HepG2 (cell line): ENCODE results near the gene ATP6V0A1. TPM values are rescaled to one million over a fixed set of nuclear protein-coding genes. Genes with fewer than 3 reads are reported as not detected.

Experiments
- CEBPG ChIP-seq: IDR thresholded peaks from 2 replicates; pipeline ENCODE4 v1.6.1; 2016
- ISL2 ChIP-seq: sonication (generic); formaldehyde crosslinking; IDR thresholded peaks from 2 replicates; pipeline ENCODE4 v1.5.0; 2020; ENCODE audit warnings: missing genetic modification reagents
- MEF2D ChIP-seq: sonication (generic); formaldehyde crosslinking; IDR thresholded peaks from 2 replicates; pipeline ENCODE4 v1.5.1; 2020; ENCODE audit warnings: mild to moderate bottlenecking, missing genetic modification reagents
- NR2C2 ChIP-seq: sonication (generic); formaldehyde crosslinking; IDR thresholded peaks from 2 replicates; pipeline ENCODE4 v1.4.0; 2020; ENCODE audit warnings: missing genetic modification reagents, mild to moderate bottlenecking, moderate library complexity, borderline replicate concordance
- PAWR ChIP-seq: sonication (generic); formaldehyde crosslinking; IDR thresholded peaks from 2 replicates; pipeline ENCODE4 v1.4.0; 2020; ENCODE audit warnings: missing genetic modification reagents, mild to moderate bottlenecking, borderline replicate concordance
- PRMT3 ChIP-seq: sonication (generic); formaldehyde crosslinking; IDR thresholded peaks from 2 replicates; pipeline ENCODE4 v1.8.1; 2022; ENCODE audit warnings: low read depth, mild to moderate bottlenecking, moderate library complexity, missing genetic modification reagents, borderline replicate concordance
- U2AF1 ChIP-seq: fragments of 200-400 bp; formaldehyde crosslinking; optimal IDR thresholded peaks from 2 replicates; pipeline ENCODE3; 2017; ENCODE audit warnings: mild to moderate bottlenecking, low read depth, low read length
- XRCC5 ChIP-seq: fragments of 200-400 bp; formaldehyde crosslinking; optimal IDR thresholded peaks from 2 replicates; pipeline ENCODE3; 2017; ENCODE audit warnings: mild to moderate bottlenecking, low read length
- ZFP36L2 ChIP-seq: sonication (generic); formaldehyde crosslinking; IDR thresholded peaks from 2 replicates; pipeline ENCODE4 v1.4.0; 2020; ENCODE audit warnings: missing genetic modification reagents
- ZNF230 ChIP-seq: sonication (generic); formaldehyde crosslinking; IDR thresholded peaks from 2 replicates; pipeline ENCODE4 v1.4.0; 2020; ENCODE audit warnings: mild to moderate bottlenecking, missing genetic modification reagents
- ZNF251 ChIP-seq: sonication (generic); formaldehyde crosslinking; IDR thresholded peaks from 2 replicates; pipeline ENCODE4 v1.9.0; 2021; ENCODE audit warnings: mild to moderate bottlenecking, missing genetic modification reagents
- ZNF350 ChIP-seq: sonication (generic); formaldehyde crosslinking; IDR thresholded peaks from 2 replicates; pipeline ENCODE4 v1.4.0; 2020; ENCODE audit warnings: mild to moderate bottlenecking, low read depth, missing genetic modification reagents, borderline replicate concordance
- ZNF572 ChIP-seq: sonication (generic); formaldehyde crosslinking; IDR thresholded peaks from 2 replicates; pipeline ENCODE4 v1.5.1; 2020; ENCODE audit warnings: mild to moderate bottlenecking, missing genetic modification reagents
- polyA plus RNA-seq, 8 experiments: library from polyadenylated mRNA; depleted of rRNA in 3 of 8; stranded (reverse) in 7 of 8; unstranded in 1 of 8; fragments of >200 nt; fragmentation: Illumina TruSeq in 4 of 8; extraction: Trizol in 4 of 8; gene quantifications; 2 replicates each; pipeline versions ENCODE4 v1.2.1 to v1.2.3, GENCODE V29; 2011 to 2016; ENCODE audit warnings: low read depth in 4 of 8, missing spikeins in 1 of 8, mixed read lengths in 1 of 8; ENCODE audit not compliant: insufficient read depth in 1 of 8
- total RNA-seq, 5 experiments: library from RNA; depleted of rRNA; stranded (reverse); fragments of >200 nt; fragmentation: Illumina TruSeq; extraction: Trizol; gene quantifications; 2 replicates each; pipeline ENCODE4 v1.2.3, GENCODE V29; 2016; ENCODE audit warnings: low read depth in 1 of 5
- TF ChIP-seq, protein P1 (sequence below): sonication (generic); formaldehyde crosslinking; IDR thresholded peaks from 2 replicates; pipeline ENCODE4 v1.9.0; 2021; ENCODE audit warnings: mild to moderate bottlenecking, missing genetic modification reagents
- TF ChIP-seq, protein P2 (sequence below): sonication (generic); formaldehyde crosslinking; IDR thresholded peaks from 2 replicates; pipeline ENCODE4 v1.8.1; 2022; ENCODE audit warnings: mild to moderate bottlenecking, missing genetic modification reagents
- TF ChIP-seq, protein P3 (sequence below): sonication (generic); formaldehyde crosslinking; IDR thresholded peaks from 2 replicates; pipeline ENCODE4 v1.4.0; 2020; ENCODE audit warnings: low read depth, missing genetic modification reagents
- TF ChIP-seq, protein P4 (sequence below): sonication (generic); formaldehyde crosslinking; IDR thresholded peaks from 2 replicates; pipeline ENCODE4 v1.8.0; 2022; ENCODE audit warnings: missing genetic modification reagents, mild to moderate bottlenecking, borderline replicate concordance

Gene ATP6V0A1
- total and polyA plus RNA-seq, 2 of the 13 experiments (the other 11 are each of a cell fraction or from before 2014, with no cell fraction given) = 27.9 to 54.1 TPM

DNA sequence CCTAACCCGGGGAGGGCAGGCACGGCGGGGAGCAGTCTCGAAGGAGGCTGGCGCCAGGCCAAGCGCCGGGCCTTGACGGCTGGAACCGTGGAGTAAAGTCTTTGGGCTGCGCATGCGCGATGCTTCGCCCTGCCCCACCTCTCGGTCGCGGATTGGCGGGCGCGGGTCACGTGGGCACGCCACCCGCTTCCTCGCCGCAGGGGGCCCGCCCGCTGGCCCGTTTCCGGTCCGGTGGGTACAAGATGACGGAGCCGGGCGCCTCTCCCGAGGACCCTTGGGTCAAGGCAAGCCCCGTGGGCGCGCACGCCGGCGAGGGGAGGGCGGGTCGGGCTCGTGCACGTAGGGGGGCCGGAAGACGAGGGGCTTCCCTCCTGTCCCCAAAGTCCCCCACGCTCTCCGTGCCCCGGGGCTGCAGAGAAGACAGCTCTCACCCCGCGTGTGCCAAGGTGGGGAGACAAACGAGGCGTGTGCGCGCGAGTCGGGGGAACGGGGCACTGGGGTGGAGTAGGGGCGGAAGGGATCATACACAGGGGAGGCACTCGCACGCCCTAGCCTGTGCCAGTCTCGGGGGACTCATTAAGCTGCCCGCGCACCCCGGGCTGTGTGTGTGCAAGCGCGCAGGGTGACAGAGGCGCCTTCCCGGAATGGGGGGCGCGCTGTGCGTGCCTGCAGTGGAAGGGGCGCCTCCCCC lies 108.3 kb downstream of the ATP6V0A1 start, which contains the start of gene MLX (continued):
- TF ChIP-seq, protein P1, sequence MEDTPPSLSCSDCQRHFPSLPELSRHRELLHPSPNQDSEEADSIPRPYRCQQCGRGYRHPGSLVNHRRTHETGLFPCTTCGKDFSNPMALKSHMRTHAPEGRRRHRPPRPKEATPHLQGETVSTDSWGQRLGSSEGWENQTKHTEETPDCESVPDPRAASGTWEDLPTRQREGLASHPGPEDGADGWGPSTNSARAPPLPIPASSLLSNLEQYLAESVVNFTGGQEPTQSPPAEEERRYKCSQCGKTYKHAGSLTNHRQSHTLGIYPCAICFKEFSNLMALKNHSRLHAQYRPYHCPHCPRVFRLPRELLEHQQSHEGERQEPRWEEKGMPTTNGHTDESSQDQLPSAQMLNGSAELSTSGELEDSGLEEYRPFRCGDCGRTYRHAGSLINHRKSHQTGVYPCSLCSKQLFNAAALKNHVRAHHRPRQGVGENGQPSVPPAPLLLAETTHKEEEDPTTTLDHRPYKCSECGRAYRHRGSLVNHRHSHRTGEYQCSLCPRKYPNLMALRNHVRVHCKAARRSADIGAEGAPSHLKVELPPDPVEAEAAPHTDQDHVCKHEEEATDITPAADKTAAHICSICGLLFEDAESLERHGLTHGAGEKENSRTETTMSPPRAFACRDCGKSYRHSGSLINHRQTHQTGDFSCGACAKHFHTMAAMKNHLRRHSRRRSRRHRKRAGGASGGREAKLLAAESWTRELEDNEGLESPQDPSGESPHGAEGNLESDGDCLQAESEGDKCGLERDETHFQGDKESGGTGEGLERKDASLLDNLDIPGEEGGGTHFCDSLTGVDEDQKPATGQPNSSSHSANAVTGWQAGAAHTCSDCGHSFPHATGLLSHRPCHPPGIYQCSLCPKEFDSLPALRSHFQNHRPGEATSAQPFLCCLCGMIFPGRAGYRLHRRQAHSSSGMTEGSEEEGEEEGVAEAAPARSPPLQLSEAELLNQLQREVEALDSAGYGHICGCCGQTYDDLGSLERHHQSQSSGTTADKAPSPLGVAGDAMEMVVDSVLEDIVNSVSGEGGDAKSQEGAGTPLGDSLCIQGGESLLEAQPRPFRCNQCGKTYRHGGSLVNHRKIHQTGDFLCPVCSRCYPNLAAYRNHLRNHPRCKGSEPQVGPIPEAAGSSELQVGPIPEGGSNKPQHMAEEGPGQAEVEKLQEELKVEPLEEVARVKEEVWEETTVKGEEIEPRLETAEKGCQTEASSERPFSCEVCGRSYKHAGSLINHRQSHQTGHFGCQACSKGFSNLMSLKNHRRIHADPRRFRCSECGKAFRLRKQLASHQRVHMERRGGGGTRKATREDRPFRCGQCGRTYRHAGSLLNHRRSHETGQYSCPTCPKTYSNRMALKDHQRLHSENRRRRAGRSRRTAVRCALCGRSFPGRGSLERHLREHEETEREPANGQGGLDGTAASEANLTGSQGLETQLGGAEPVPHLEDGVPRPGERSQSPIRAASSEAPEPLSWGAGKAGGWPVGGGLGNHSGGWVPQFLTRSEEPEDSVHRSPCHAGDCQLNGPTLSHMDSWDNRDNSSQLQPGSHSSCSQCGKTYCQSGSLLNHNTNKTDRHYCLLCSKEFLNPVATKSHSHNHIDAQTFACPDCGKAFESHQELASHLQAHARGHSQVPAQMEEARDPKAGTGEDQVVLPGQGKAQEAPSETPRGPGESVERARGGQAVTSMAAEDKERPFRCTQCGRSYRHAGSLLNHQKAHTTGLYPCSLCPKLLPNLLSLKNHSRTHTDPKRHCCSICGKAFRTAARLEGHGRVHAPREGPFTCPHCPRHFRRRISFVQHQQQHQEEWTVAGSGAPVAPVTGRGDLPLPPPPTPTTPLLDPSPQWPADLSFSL = no peak
- no peak for TF ChIP-seq CEBPG (CRISPR knock-in tag)
- TF ChIP-seq, protein P2, sequence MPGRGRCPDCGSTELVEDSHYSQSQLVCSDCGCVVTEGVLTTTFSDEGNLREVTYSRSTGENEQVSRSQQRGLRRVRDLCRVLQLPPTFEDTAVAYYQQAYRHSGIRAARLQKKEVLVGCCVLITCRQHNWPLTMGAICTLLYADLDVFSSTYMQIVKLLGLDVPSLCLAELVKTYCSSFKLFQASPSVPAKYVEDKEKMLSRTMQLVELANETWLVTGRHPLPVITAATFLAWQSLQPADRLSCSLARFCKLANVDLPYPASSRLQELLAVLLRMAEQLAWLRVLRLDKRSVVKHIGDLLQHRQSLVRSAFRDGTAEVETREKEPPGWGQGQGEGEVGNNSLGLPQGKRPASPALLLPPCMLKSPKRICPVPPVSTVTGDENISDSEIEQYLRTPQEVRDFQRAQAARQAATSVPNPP (CRISPR knock-in tag) = peak; percentile 89
- TF ChIP-seq ZNF251 = 0 out of 2 replicates have a peak, but pooled peaks have one; percentile 42
- TF ChIP-seq MEF2D (CRISPR knock-in tag) = no peak; the same call in 1 of the 2 replicates
- peak; percentile 89 for TF ChIP-seq NR2C2 (CRISPR knock-in tag)
- TF ChIP-seq ZNF350 (CRISPR knock-in tag) = peak; percentile 91; the same call in 1 of the 2 replicates
- no peak for TF ChIP-seq XRCC5
- TF ChIP-seq ZFP36L2 (CRISPR knock-in tag) = peak; percentile 93; the same call in 1 of the 2 replicates
- TF ChIP-seq, protein P3, sequence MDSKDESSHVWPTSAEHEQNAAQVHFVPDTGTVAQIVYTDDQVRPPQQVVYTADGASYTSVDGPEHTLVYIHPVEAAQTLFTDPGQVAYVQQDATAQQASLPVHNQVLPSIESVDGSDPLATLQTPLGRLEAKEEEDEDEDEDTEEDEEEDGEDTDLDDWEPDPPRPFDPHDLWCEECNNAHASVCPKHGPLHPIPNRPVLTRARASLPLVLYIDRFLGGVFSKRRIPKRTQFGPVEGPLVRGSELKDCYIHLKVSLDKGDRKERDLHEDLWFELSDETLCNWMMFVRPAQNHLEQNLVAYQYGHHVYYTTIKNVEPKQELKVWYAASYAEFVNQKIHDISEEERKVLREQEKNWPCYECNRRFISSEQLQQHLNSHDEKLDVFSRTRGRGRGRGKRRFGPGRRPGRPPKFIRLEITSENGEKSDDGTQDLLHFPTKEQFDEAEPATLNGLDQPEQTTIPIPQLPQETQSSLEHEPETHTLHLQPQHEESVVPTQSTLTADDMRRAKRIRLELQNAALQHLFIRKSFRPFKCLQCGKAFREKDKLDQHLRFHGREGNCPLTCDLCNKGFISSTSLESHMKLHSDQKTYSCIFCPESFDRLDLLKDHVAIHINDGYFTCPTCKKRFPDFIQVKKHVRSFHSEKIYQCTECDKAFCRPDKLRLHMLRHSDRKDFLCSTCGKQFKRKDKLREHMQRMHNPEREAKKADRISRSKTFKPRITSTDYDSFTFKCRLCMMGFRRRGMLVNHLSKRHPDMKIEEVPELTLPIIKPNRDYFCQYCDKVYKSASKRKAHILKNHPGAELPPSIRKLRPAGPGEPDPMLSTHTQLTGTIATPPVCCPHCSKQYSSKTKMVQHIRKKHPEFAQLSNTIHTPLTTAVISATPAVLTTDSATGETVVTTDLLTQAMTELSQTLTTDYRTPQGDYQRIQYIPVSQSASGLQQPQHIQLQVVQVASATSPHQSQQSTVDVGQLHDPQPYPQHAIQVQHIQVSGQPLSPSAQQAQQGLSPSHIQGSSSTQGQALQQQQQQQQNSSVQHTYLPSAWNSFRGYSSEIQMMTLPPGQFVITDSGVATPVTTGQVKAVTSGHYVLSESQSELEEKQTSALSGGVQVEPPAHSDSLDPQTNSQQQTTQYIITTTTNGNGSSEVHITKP (CRISPR knock-in tag) = no peak
- no peak for TF ChIP-seq U2AF1
- peak; percentile 55; the same call in 1 of the 2 replicates for TF ChIP-seq ISL2
- TF ChIP-seq PRMT3 = no peak
- peak; percentile 98; the same call in 1 of the 2 replicates for TF ChIP-seq ZNF230 (CRISPR knock-in tag)
- no peak for TF ChIP-seq ZNF572
- no peak; the same call in 1 of the 2 replicates for TF ChIP-seq PAWR (CRISPR knock-in tag)
- TF ChIP-seq, protein P4, sequence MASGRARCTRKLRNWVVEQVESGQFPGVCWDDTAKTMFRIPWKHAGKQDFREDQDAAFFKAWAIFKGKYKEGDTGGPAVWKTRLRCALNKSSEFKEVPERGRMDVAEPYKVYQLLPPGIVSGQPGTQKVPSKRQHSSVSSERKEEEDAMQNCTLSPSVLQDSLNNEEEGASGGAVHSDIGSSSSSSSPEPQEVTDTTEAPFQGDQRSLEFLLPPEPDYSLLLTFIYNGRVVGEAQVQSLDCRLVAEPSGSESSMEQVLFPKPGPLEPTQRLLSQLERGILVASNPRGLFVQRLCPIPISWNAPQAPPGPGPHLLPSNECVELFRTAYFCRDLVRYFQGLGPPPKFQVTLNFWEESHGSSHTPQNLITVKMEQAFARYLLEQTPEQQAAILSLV (CRISPR knock-in tag) = peak; percentile 65; the same call in 1 of the 2 replicates
